ENCODE data around the gene UPK3BL2.
"Not testable (repeated sequence)": the region's sequence is repeated elsewhere in the genome, so short reads cannot be mapped to it uniquely, and the experiment has no call there.

DNA sequence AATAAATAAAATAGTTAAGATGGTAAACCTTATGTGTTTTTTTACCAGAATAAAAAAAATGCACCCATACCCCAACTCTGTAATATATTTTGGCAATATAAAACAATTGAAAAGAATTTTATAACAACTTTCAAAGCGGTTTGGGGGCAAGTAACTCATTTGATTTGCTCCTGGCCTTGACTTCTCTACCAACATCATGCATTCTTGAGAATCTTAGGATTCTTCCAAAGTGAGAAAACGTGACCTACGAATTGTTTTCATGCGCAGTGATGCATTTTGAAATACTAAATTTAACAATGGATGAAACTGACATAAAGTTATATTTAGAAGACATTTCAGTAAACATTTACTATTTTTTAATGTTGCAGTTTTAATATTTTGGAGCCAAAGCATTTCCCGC is 22.7 kb downstream of the UPK3BL2 start:
- TF ChIP-seq, protein P1, sequence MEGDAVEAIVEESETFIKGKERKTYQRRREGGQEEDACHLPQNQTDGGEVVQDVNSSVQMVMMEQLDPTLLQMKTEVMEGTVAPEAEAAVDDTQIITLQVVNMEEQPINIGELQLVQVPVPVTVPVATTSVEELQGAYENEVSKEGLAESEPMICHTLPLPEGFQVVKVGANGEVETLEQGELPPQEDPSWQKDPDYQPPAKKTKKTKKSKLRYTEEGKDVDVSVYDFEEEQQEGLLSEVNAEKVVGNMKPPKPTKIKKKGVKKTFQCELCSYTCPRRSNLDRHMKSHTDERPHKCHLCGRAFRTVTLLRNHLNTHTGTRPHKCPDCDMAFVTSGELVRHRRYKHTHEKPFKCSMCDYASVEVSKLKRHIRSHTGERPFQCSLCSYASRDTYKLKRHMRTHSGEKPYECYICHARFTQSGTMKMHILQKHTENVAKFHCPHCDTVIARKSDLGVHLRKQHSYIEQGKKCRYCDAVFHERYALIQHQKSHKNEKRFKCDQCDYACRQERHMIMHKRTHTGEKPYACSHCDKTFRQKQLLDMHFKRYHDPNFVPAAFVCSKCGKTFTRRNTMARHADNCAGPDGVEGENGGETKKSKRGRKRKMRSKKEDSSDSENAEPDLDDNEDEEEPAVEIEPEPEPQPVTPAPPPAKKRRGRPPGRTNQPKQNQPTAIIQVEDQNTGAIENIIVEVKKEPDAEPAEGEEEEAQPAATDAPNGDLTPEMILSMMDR (IDR thresholded peaks at IDR 0.05; ENCODE audit: insufficient read depth, low read length) = not testable (repeated sequence)
- TF ChIP-seq, protein P2, sequence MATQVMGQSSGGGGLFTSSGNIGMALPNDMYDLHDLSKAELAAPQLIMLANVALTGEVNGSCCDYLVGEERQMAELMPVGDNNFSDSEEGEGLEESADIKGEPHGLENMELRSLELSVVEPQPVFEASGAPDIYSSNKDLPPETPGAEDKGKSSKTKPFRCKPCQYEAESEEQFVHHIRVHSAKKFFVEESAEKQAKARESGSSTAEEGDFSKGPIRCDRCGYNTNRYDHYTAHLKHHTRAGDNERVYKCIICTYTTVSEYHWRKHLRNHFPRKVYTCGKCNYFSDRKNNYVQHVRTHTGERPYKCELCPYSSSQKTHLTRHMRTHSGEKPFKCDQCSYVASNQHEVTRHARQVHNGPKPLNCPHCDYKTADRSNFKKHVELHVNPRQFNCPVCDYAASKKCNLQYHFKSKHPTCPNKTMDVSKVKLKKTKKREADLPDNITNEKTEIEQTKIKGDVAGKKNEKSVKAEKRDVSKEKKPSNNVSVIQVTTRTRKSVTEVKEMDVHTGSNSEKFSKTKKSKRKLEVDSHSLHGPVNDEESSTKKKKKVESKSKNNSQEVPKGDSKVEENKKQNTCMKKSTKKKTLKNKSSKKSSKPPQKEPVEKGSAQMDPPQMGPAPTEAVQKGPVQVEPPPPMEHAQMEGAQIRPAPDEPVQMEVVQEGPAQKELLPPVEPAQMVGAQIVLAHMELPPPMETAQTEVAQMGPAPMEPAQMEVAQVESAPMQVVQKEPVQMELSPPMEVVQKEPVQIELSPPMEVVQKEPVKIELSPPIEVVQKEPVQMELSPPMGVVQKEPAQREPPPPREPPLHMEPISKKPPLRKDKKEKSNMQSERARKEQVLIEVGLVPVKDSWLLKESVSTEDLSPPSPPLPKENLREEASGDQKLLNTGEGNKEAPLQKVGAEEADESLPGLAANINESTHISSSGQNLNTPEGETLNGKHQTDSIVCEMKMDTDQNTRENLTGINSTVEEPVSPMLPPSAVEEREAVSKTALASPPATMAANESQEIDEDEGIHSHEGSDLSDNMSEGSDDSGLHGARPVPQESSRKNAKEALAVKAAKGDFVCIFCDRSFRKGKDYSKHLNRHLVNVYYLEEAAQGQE (IDR thresholded peaks at IDR 0.05; ENCODE audit: insufficient replicate concordance, low read depth) = not testable (repeated sequence)
- not testable (repeated sequence) for TF ChIP-seq POLR2AphosphoS5 (IDR thresholded peaks at IDR 0.05; ENCODE audit: low read depth)

Measured in HL-60 (cell line).